Glutamatergic neuron (in vitro differentiated cells): ENCODE results near the gene IL2RA. TPM values are rescaled to one million over a fixed set of nuclear protein-coding genes. Genes with fewer than 3 reads are reported as not detected.
A peak's percentile ranks its signal among the peaks of the same experiment; 100 is the strongest.

Experiments
- DNase-seq: peaks from one replicate; pipeline ENCODE4 v3.0.0; 2022
- H3K27ac Mint-ChIP-seq: one replicate; pipeline ENCODE4 v1.8.0; 2020; ENCODE audit warnings: mild to moderate bottlenecking, mixed read lengths, inconsistent platforms; ENCODE audit not compliant: unreplicated experiment
- H3K27me3 Mint-ChIP-seq: one replicate; pipeline ENCODE4 v1.8.0; 2020; ENCODE audit warnings: mild to moderate bottlenecking, moderate library complexity, mixed read lengths, inconsistent platforms; ENCODE audit not compliant: unreplicated experiment
- H3K36me3 Mint-ChIP-seq: one replicate; pipeline ENCODE4 v1.8.0; 2020; ENCODE audit warnings: mild to moderate bottlenecking, mixed read lengths, inconsistent platforms; ENCODE audit not compliant: unreplicated experiment
- H3K4me1 Mint-ChIP-seq: one replicate; pipeline ENCODE4 v1.8.0; 2020; ENCODE audit warnings: mild to moderate bottlenecking, low read depth, mixed read lengths, inconsistent platforms; ENCODE audit not compliant: unreplicated experiment
- H3K4me3 Mint-ChIP-seq: one replicate; pipeline ENCODE4 v1.8.0; 2020; ENCODE audit warnings: mild to moderate bottlenecking, mixed read lengths, inconsistent platforms; ENCODE audit not compliant: unreplicated experiment
- H3K9me3 Mint-ChIP-seq: one replicate; pipeline ENCODE4 v1.8.0; 2020; ENCODE audit warnings: mild to moderate bottlenecking, moderate library complexity, mixed read lengths, inconsistent platforms; ENCODE audit not compliant: unreplicated experiment
- total RNA-seq: library from RNA; stranded (reverse); fragmentation: NEBNext Ultra II Directional; extraction: Animal tissue kit (Norgen Biotek cat#: 25700); gene quantifications from one replicate; pipeline ENCODE4 v1.2.1, GENCODE V29; 2021; ENCODE audit not compliant: unreplicated experiment
- TF ChIP-seq, protein P1 (sequence below): fragments of 200-600 bp; sonication (generic); IDR thresholded peaks from one replicate; pipeline ENCODE4 v1.5.0; 2021; ENCODE audit not compliant: partially characterized antibody, unreplicated experiment

The IL2RA gene
- total RNA-seq, 1 donor from 2014 or later, result not detected

GRCh38 chr10:5981529-5981928 lies 80.6 kb downstream of the IL2RA start:
- Mint-ChIP-seq H3K27ac (no peak overlapping the region), H3K4me3 (no peak overlapping the region), H3K4me1 (no peaks in the 10 kb centered on the region), H3K27me3 (peaks cover 4% of the 10 kb centered on the region), H3K36me3 (no peaks in the 10 kb centered on the region), H3K9me3 (peaks cover 2% of the 10 kb centered on the region)
- no peak for DNase-seq
- TF ChIP-seq, protein P1, sequence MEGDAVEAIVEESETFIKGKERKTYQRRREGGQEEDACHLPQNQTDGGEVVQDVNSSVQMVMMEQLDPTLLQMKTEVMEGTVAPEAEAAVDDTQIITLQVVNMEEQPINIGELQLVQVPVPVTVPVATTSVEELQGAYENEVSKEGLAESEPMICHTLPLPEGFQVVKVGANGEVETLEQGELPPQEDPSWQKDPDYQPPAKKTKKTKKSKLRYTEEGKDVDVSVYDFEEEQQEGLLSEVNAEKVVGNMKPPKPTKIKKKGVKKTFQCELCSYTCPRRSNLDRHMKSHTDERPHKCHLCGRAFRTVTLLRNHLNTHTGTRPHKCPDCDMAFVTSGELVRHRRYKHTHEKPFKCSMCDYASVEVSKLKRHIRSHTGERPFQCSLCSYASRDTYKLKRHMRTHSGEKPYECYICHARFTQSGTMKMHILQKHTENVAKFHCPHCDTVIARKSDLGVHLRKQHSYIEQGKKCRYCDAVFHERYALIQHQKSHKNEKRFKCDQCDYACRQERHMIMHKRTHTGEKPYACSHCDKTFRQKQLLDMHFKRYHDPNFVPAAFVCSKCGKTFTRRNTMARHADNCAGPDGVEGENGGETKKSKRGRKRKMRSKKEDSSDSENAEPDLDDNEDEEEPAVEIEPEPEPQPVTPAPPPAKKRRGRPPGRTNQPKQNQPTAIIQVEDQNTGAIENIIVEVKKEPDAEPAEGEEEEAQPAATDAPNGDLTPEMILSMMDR, result no peak

- peak overlapping the region; percentile 64 for H3K27ac Mint-ChIP-seq
Observed at GRCh38 chr10:5978230-5978489, 84.0 kb downstream of the IL2RA start.

DNA sequence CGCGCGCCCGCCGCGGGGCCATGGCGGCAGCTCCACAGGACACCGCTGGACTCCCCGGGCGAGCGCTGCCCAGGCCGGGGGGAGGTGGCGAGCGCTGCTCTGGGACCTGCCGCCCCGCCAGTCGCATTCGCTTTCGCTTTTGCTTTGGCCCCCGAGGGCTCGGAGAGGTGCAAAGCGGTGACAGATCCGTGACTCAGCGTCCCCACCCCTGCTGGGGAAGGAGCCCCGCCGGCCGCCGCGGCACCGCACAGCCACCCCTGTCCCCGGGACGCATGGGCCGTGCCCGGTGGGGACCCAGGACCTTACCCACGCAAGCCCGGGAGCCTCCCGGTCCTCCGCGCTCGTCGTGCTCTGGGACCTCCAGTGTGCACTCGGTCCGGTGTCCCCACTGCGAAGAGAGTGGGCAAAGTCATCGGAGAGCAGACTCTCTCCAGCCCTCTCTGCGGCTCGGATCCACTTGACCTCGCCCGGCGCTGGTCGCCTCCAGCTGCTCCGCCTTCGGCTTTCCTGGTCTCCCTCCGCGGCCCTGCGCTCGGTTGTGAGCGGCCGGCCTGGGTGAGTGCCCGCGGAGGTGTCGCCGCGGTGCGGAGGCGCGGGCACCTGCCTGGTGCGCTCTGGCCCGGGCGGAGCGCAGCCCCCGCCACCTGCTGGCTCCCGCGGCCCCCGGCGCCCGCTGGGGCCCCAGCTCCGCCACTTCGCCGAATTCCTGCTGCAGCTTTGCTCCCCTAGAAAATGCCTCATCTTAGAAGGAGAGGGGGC lies 84.5 kb downstream of the IL2RA start, which contains the start of gene IL15RA:
TSS of gene IL15RA (minus strand) at position 73 of the 759 bp plus-strand sequence. CDS start at position 22, 51 bp downstream.
- TF ChIP-seq, protein P1, result no peak
- peaks cover 9% of the 10 kb centered on the region for H3K27me3 Mint-ChIP-seq
- H3K4me1 Mint-ChIP-seq, result peaks cover 2% of the 10 kb centered on the region
- peak within 1 kb of the TSS; percentile 64 for H3K27ac Mint-ChIP-seq
- peaks cover 2% of the 10 kb centered on the region for H3K9me3 Mint-ChIP-seq
- no peaks in the 10 kb centered on the region for H3K36me3 Mint-ChIP-seq
- DNase-seq, result peak; percentile 74
- peak within 1 kb of the TSS; percentile 90 for H3K4me3 Mint-ChIP-seq

More at GRCh38 chr10:5978230-5978489, 84.0 kb downstream of the IL2RA start:
- peaks cover 2% of the 10 kb centered on the region for H3K4me1 Mint-ChIP-seq
- TF ChIP-seq, protein P1, result no peak
- H3K9me3 Mint-ChIP-seq, result peaks cover 4% of the 10 kb centered on the region
- no peaks in the 10 kb centered on the region for H3K36me3 Mint-ChIP-seq
- peak overlapping the region; percentile 90 for H3K4me3 Mint-ChIP-seq
- H3K27me3 Mint-ChIP-seq, result peaks cover 9% of the 10 kb centered on the region
- no peak for DNase-seq

DNA sequence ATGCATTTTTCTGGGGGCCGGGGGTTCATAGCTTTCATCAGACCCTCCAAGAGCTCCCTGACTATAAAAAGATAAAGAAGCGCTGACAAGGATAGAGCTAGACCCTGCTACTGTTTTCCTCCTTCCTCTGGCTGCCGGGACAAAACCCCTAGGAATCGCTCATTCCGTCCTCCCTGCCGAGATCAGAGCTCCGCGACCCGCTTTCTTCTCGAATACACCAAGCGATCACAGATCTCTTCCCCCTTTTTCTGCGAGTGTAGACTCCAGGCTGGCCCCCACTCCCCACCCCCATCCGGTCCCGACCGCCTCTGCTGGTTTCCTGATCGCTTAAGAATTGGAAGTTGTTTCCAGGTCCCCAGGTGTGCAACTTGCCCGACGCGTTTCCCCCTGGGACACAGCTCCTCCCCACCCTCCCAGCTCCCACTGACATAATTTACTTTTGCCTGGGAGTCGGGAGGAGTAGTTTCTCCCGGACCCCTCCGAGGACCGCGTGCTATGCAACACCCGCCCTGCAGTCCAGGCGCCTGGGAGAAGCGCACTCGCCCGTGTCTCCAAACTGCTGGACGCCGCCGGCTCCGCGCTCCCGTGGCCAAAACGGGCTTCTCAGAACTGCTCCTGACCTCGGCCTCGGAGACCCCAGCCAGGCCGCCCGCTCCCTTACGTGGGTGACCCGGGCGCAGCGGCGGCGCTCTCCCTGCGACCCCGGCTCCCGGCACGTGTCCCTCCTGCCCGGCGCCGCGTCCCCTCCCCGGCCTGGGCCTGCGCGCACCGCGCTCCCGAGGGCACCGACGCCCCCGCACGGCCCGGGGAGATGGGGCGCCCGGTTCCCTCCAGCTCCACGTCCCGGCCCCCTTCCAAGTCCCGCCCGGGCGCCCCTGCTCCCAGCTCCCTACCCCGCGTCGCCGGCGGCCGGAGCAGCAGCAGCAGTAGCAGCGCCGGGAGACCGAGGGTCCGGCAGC lies 85.4 kb downstream of the IL2RA start:
- no peak overlapping the region for H3K27ac Mint-ChIP-seq
- H3K27me3 Mint-ChIP-seq, result peaks cover 9% of the 10 kb centered on the region

More for the DNA sequence above, 85.4 kb downstream of the IL2RA start:
- H3K9me3 Mint-ChIP-seq, result peaks cover 2% of the 10 kb centered on the region
- TF ChIP-seq, protein P1, result no peak
- H3K4me3 Mint-ChIP-seq, result peak overlapping the region; percentile 81
- H3K4me1 Mint-ChIP-seq, result peaks cover 5% of the 10 kb centered on the region
- no peaks in the 10 kb centered on the region for H3K36me3 Mint-ChIP-seq
- DNase-seq, result peak; percentile 54
